Endothelial cell (in vitro differentiated cells): ENCODE data around the gene CUL5. TPM values are rescaled to one million over a fixed set of nuclear protein-coding genes. Genes with fewer than 3 reads are reported as not detected.

Experiments used
- DNase-seq: peaks from one replicate; pipeline ENCODE4 v3.0.0; 2021; ENCODE audit warnings: low spot score
- H3K27ac Mint-ChIP-seq: one replicate; pipeline ENCODE4 v1.8.0; 2021; ENCODE audit warnings: mixed read lengths, inconsistent platforms; ENCODE audit not compliant: unreplicated experiment
- H3K27me3 Mint-ChIP-seq: one replicate; pipeline ENCODE4 v1.8.0; 2021; ENCODE audit warnings: mild to moderate bottlenecking, moderate library complexity, mixed read lengths, inconsistent platforms; ENCODE audit not compliant: unreplicated experiment
- H3K36me3 Mint-ChIP-seq: one replicate; pipeline ENCODE4 v1.8.0; 2021; ENCODE audit warnings: mild to moderate bottlenecking, low read depth, mixed read lengths, inconsistent platforms; ENCODE audit not compliant: unreplicated experiment
- H3K4me1 Mint-ChIP-seq: one replicate; pipeline ENCODE4 v1.8.0; 2021; ENCODE audit warnings: mild to moderate bottlenecking, mixed read lengths, inconsistent platforms; ENCODE audit not compliant: unreplicated experiment
- H3K4me3 Mint-ChIP-seq: one replicate; pipeline ENCODE4 v1.8.0; 2021; ENCODE audit warnings: mild to moderate bottlenecking, mixed read lengths, inconsistent platforms; ENCODE audit not compliant: unreplicated experiment
- H3K9me3 Mint-ChIP-seq: one replicate; pipeline ENCODE4 v1.8.0; 2021; ENCODE audit warnings: mixed read lengths, inconsistent platforms; ENCODE audit not compliant: unreplicated experiment
- long read RNA-seq: library from polyadenylated mRNA; unstranded; transcript quantifications from one replicate; pipeline ENCODE4 v2.0.0, GENCODE V29; 2020; ENCODE audit not compliant: unreplicated experiment
- total RNA-seq: library from RNA; stranded (reverse); fragmentation: NEBNext Ultra II Directional; extraction: Animal tissue kit (Norgen Biotek cat#: 25700); gene quantifications from one replicate; pipeline ENCODE4 v1.2.1, GENCODE V29; 2021; ENCODE audit not compliant: unreplicated experiment
- TF ChIP-seq, protein P1 (sequence below): fragments of 200-600 bp; sonication (generic); IDR thresholded peaks from one replicate; pipeline ENCODE4 v1.5.0; 2021; ENCODE audit warnings: antibody characterized with exemption; ENCODE audit not compliant: unreplicated experiment

The CUL5 gene
- 38.9 TPM for total RNA-seq
- long read RNA-seq, full-length matches to known transcripts = 1 of 19 reads
- long read RNA-seq, partial matches to known transcripts = 14 of 19 reads
- long read RNA-seq, other reads (novel, unspliced or antisense) = 4 of 19 reads

DNA sequence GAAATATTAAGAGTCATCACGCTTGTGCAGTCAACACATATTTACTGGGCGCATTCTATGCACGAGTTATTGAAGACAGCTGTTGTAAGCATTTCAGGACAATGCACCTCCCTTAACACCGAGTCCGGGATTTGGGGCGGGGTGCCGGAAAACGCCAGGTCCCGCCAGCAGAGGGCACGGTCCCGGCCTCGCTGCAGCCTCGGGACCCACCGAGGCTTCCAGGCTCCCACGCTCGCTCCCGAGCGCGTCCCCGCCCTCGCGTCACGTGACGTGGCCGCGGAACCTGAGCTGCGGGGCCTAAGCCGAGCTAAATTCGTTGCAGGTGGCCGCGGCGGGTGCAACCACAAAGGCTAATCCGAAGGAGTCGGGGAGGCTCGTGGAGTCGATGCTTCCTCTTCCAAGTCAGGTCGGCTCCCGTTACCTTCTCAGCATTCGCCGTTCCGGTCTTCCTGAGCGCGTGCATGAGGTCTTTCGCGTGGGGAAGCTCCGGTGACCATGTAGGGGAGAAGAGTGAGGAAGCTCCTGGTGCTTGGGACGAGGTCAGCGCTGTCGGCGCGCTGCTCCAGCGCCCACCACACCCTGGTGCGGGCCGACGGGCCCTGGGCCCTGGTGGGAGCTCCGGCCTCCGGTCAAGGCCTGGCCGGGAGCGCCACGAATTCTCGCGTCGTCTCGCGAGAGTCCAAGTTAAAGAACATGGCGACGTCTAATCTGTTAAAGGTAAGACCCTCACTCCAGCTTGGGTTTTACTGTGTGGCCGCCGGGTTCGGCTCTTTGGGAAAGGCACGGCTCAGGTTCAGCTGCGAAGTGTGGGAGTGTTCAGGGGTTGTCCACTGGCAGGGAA, at the start of gene CUL5:
CUL5 (plus strand) TSS at position 243 of the 841 bp plus-strand sequence; CDS start at position 694, 451 bp downstream.
- H3K36me3 Mint-ChIP-seq = peaks cover 3% of the 10 kb centered on the region
- DNase-seq = peak; percentile 95
- peaks cover 15% of the 10 kb centered on the region for H3K4me1 Mint-ChIP-seq
- H3K4me3 Mint-ChIP-seq = peak within 1 kb of the TSS; percentile 99
- TF ChIP-seq, protein P1, sequence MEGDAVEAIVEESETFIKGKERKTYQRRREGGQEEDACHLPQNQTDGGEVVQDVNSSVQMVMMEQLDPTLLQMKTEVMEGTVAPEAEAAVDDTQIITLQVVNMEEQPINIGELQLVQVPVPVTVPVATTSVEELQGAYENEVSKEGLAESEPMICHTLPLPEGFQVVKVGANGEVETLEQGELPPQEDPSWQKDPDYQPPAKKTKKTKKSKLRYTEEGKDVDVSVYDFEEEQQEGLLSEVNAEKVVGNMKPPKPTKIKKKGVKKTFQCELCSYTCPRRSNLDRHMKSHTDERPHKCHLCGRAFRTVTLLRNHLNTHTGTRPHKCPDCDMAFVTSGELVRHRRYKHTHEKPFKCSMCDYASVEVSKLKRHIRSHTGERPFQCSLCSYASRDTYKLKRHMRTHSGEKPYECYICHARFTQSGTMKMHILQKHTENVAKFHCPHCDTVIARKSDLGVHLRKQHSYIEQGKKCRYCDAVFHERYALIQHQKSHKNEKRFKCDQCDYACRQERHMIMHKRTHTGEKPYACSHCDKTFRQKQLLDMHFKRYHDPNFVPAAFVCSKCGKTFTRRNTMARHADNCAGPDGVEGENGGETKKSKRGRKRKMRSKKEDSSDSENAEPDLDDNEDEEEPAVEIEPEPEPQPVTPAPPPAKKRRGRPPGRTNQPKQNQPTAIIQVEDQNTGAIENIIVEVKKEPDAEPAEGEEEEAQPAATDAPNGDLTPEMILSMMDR = peak; percentile 79
- peaks cover 2% of the 10 kb centered on the region for H3K27me3 Mint-ChIP-seq
- no peaks in the 10 kb centered on the region for H3K9me3 Mint-ChIP-seq
- peak within 1 kb of the TSS; percentile 96 for H3K27ac Mint-ChIP-seq

DNA sequence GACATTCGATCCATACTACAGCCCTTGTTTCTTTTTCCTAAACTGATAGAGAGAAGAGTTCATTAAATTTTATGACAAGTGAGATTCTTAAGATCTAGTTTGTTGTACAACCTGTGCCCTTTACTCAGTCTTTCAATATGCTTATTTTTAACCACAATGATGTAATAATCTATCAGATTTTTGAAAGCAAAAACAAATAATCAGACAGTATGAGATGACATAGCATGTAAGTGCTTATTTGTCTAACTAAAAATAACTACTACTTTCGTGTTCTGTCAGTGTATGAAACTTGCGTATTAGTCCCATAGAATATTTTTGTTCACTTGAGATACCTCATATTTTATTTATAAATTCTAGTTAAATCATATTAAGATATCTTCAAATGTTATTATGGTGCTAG, 47.2 kb upstream of the CUL5 start:
- Mint-ChIP-seq H3K9me3 (no peaks in the 10 kb centered on the region), H3K4me3 (no peak overlapping the region), H3K27ac (no peak overlapping the region), H3K27me3 (no peaks in the 10 kb centered on the region), H3K36me3 (no peaks in the 10 kb centered on the region), H3K4me1 (peaks cover 12% of the 10 kb centered on the region)
- TF ChIP-seq, protein P1 = no peak
- no peak for DNase-seq

GRCh38 chr11:107962181-107962580, 46.5 kb upstream of the CUL5 start:
- no peak for DNase-seq
- H3K27ac Mint-ChIP-seq = no peak overlapping the region
- no peaks in the 10 kb centered on the region for H3K9me3 Mint-ChIP-seq
- H3K36me3 Mint-ChIP-seq = no peaks in the 10 kb centered on the region
- no peak overlapping the region for H3K4me3 Mint-ChIP-seq
- TF ChIP-seq, protein P1 = no peak
- H3K27me3 Mint-ChIP-seq = no peaks in the 10 kb centered on the region
- H3K4me1 Mint-ChIP-seq = peaks cover 7% of the 10 kb centered on the region

- Mint-ChIP-seq H3K9me3 (no peaks in the 10 kb centered on the region), H3K27ac (no peak overlapping the region), H3K4me1 (peaks cover 4% of the 10 kb centered on the region), H3K4me3 (no peak overlapping the region), H3K36me3 (no peaks in the 10 kb centered on the region), H3K27me3 (no peaks in the 10 kb centered on the region)
- no peak for DNase-seq
- TF ChIP-seq, protein P1 = no peak
Measured at GRCh38 chr11:107963091-107963490, 45.6 kb upstream of the CUL5 start.

DNA sequence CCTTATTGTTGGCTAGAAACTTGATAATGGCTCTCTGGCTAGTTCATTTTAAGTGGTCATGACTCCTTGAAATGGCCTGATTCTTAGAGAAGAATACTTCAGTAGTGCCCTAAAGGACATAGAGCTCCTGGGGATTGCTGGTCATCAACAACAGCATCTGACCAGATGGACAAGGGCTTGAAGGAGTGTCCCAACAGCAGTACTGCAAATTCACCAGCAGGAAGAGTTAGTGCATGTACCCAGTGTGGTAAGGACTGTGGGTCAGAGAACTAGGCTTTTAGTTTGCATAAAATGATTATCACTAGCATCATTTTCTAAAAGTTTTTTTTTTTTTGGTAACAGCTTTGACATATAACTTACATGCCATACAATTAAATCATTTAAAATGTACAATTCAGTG, 39.5 kb upstream of the CUL5 start:
- no peaks in the 10 kb centered on the region for H3K27me3 Mint-ChIP-seq
- H3K4me3 Mint-ChIP-seq = no peak overlapping the region
- no peaks in the 10 kb centered on the region for H3K9me3 Mint-ChIP-seq
- H3K4me1 Mint-ChIP-seq = no peaks in the 10 kb centered on the region
- H3K27ac Mint-ChIP-seq = no peak overlapping the region
- TF ChIP-seq, protein P1 = no peak
- no peak for DNase-seq
- no peaks in the 10 kb centered on the region for H3K36me3 Mint-ChIP-seq
